Kasumi-1 (cell line): ENCODE data around the gene DUSP22.

Experiments used
- DNase-seq, 2 experiments: peaks; one replicate each; lab custom pipeline; 2025; lab: John Stamatoyannopoulos, UW

DUSP22 gene

GRCh38 chr6:395432-396125 is 103.3 kb downstream of the DUSP22 start:
- DNase-seq, result no peak

- no peak for DNase-seq
These were observed 103.8 kb downstream of the DUSP22 start for GRCh38 chr6:396126-396520.

- no peak for DNase-seq
These were observed 104.8 kb downstream of the DUSP22 start for GRCh38 chr6:397056-397455.

- no peak for DNase-seq
These were observed 105.3 kb downstream of the DUSP22 start for GRCh38 chr6:397604-398003.

GRCh38 chr6:398065-398464 is 105.8 kb downstream of the DUSP22 start:
- DNase-seq, result no peak

GRCh38 chr6:398558-399078 is 106.3 kb downstream of the DUSP22 start:
- no peak for DNase-seq

GRCh38 chr6:399785-400534 is 107.7 kb downstream of the DUSP22 start:
- DNase-seq, result no peak

GRCh38 chr6:400815-401214 is 108.5 kb downstream of the DUSP22 start:
- DNase-seq, result no peak
